DMS 273 (cell line): ENCODE results near the gene YWHAQ.
"Not testable (repeated sequence)": the region's sequence is repeated elsewhere in the genome, so short reads cannot be mapped to it uniquely, and the experiment has no call there.

ENCODE experiments used
- DNase-seq: peaks from one replicate; lab custom pipeline; 2025; ENCODE audit not compliant: unreplicated experiment; lab: John Stamatoyannopoulos, UW

Gene YWHAQ

DNA sequence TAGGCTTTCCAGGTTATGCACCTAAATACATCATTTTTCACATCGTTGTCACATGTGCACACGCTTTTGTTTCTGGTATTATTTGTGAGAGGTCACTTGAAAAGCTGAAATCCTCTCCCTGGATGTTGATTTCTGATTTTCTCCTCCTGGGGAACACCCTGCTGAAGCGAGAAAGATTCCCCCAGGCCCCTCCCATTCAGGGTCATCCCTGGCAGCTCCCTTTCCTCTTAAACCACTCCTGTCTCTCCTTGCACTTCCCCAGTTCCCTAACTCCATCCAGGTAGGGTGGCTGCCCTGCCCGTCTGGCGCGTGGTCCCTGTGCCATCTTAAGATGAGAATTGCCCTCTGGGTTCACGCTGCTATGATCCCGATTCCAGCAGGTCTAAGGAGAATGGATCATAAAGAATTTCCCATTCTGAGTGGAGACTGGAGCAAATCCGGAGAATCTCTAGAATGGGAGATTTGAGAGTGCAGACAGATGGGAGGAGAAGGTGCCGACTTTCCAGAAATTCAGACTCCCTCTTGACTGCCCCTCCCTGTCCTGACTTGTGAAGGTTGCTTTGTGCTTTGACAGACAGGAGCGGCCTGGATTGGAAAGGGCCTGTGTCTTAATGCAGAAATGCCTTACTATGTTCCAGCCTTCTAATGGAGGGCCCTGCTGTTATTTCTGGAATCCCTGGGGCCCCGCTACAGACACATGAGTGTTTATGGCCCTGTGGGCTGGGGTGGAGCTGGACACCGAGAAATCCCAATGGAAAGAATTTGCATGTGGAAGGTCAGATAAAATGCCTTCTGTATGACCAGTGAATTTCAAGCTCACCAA, 1.3 kb upstream of the YWHAQ start:
- DNase-seq = no peak

DNA sequence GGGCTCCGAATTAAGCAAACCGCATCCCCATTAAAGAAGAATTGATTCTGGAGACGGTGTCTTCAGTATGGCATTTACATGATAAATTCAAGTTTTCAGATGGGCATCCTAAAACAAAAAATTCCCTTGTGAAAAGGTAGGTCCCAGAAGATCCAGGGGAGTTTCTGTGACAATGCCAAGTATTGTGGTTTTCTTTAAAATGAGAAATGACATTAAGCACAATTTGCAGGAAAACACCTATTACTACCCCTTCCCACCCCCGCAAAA, 689 bp upstream of the YWHAQ start:
- DNase-seq = no peak

DNA sequence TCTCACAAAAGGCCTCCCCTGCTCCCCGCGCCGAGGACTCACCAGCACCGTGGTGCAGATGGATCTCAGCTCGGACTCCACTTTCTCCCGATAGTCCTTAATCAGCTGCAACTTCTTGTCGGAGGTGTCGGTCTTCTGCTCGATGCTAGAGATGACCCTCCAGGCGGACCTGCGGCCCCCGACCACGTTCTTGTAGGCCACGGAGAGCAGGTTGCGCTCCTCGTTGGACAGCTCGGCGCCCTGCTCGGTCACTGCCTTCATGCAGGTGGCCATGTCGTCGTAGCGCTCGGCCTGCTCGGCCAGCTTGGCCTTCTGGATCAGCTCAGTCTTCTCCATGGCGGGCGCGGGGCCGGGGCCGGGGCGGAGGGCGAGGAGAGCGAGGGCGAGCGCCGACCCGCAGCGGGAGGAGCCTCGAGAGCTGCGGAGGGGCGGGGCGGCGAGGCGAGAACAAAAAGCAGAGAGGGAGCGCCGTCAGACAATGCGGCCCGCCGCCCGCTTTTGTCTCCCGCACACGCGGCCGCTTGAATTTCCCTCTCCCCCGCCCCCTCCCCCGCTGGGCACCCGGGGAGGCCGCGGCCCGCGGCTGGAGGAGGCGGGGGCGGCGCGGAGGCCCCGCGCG, 571 bp downstream of the YWHAQ start:
- DNase-seq = peak; percentile 90

DNA sequence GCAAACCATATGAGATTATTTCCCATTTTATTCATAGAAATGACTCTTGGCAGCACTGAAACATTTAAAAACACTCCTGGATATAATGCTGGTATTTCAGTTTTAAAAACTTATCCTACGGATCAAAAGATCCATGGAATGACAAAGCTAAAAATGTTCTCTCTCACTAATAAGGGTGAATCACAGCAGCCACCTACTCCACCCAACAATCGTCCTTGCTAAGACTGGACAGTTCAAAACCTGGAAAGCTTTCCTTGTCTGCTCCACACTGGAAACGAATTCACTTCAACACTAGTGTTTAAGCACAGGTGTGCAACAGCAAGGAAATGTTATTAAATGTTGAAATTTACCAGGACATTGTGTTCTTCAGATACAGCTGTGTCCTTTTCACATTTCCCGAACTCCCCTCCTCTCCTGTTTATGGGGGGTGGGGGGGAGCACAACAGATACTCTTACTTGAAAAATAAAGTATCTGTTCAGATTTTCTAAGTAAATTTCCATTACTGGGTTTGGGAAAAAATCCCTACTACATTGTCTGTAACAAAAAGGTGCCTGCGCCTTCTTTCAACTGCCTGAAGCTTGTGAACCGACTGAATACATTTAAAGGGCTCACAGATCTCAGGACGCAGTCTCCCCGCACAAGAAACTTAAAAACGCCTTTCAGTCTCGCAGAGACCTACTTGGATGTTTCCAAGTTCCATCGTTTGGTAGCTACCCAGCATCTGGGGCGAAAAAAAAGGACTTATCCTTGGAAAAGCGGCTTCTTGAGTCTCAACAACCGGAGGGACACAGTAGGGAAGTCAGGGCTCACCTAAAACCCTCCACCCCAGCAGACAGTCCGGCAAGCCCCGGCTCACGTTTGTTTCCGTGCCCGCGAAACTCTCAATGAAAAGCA, 1.3 kb downstream of the YWHAQ start:
- peak; percentile 66 for DNase-seq

DNA sequence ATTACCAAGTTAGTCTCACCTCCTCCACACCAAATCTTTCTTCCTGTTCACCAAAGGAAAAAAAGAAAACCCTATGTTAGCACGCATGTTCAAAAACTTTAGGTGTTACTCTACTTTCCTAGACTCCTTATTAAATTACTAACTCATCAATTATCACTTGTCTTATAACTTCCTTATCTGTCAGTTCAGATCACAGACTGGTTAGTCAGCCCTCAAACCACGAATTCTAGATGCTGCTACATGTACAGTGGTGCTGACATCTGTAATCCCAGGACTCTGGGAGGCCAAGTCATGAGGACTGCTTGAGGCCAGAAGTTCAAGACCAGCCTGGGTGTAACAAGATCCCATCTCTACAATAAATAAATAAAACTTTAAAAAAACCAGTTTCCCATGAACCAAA, 3.5 kb downstream of the YWHAQ start:
- DNase-seq = no peak

DNA sequence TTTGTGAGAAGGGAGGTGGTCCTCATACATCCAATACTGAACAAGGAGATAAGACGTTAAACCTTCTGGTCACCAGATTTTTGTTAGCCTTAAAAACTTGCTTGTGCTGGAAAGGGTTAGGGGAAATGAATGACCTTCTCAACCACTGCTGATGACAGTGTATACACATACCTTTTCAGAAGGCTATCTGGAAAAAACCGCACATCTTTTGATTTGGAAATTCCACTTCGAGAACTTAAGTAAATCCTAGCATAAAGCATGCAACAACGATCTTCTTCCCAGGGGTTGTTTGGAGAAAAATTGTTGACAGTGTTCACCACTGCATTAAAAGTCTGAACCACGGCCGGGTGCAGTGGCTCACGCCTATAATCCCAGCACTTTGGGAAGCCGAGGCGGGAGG, 7.6 kb downstream of the YWHAQ start:
- no peak for DNase-seq

DNA sequence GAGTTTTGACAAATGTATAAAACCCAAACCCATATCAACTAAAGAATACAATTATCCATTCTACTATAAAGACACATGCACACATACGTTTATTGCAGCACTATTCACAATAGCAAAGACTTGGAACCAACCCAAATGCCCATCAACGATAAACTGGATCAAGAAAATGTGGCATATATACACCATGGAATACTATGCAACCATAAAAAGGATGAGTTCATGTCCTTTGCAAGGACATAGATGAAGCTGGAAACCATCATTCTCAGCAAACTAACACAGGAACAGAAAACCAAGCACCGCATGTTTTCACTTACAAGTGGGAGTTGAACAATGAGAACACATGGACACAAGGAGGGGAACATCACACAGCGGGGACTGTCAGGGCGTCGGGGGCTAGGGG, 9.1 kb downstream of the YWHAQ start:
- not testable (repeated sequence) for DNase-seq

DNA sequence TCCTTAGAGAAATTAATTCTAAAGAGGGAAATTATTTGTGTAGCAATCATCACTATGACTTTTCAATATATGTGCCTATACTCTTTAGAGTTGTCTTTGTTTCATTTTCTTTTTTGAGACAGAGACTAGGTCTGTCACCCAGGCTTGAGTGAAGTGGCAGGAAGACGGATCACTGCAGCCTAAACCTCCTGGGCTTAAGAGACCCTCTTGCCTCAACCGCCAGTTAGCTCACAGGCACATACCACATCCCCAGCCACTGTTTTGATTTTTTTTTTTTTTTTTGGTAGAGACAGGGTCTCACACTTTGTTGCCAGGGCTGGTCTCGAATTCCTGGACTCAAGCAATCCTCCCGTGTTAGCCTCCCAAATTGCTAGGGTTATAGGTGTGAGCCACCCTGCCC, 12.4 kb downstream of the YWHAQ start:
- no peak for DNase-seq

DNA sequence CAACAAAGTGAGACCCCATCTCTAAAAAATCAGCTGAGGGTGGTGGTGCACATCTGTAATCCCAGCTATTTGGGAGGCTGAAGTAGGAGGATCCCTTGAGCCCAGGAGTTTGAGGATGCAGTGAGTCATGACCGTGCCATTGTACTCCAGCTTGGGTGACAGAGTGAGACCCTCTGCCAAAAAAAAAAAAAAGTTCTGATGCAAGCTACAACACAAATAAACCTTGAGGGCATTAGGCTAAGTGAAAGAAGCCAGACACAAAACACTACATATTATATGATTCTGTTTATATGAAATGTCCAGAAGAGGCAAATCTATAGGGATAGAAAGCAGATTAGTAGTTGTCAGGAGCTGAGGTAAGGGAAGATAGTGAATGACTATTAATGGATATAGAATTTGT, 13.0 kb downstream of the YWHAQ start:
- DNase-seq = no peak

DNA sequence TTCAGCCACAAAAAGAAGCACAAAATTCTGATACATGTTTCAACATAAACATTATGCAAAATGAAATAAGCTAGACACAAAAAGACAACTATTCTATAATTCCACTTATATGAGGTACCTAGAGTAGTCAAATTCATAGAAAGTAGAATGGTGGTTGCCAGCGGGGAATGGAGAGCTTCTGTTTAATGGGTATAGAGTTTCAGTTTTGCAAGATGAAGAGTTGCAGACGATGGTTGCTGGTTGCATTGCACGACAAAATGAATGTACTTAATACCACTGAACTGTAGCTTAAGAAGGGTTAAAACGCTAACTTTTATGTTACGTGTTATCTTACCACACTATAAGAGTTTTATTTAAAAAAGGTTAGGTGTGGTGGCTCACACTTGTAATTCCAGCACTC, 13.5 kb downstream of the YWHAQ start:
- DNase-seq = no peak

DNA sequence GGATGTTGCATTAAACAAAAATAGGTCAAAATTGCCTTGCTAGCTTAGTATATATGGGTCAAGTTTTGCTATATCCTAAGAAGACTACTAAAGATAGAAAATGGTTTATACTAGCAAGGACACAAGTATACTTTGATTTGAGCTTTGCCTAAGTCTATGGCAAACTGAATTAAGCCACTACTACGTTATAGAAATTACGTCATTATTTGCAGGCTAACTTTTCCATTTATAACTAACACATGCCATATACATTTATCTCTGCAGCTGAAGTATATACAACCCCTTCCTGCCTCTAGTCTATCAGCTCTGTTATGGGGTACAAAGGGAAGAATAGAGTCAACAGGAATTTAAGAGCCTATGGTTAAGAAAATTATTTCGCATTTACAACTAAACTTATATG, 16.2 kb downstream of the YWHAQ start:
- no peak for DNase-seq

DNA sequence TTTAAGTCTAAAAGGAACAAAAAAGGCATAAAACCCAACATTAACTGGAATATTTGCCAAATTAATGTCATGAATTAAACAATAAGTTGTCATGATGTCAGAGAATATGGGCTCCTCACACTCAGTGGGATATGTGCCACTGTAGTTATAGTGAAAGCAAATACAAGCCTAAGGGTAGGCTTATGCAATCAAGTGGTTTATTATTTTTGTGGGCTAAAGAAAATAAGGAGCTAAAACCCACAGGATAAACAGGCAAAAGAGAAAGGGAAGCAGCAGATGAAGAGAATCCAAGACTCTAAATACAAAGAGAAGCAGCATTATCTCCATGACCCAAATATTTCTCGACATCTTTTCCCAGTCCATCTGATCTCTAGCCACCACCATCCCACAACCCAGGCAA, 17.5 kb downstream of the YWHAQ start:
- DNase-seq = no peak

DNA sequence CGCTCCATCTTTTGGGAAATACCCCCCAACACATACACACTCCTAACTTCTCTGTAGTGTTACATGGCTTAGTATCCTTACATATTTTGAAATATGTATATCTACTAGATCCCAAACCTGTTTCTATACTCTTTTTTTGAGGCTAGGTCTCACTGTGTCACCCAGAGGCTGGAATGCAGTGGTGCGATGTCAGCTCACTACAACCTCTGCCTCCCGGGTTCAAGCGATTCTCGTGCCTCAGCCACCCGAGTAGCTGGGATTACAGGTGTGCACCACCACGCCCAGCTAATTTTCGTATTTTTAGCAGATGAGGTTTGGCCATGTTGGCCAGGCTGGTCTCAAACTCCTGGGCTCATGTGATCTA, 19.3 kb downstream of the YWHAQ start:
- DNase-seq = not testable (repeated sequence)

DNA sequence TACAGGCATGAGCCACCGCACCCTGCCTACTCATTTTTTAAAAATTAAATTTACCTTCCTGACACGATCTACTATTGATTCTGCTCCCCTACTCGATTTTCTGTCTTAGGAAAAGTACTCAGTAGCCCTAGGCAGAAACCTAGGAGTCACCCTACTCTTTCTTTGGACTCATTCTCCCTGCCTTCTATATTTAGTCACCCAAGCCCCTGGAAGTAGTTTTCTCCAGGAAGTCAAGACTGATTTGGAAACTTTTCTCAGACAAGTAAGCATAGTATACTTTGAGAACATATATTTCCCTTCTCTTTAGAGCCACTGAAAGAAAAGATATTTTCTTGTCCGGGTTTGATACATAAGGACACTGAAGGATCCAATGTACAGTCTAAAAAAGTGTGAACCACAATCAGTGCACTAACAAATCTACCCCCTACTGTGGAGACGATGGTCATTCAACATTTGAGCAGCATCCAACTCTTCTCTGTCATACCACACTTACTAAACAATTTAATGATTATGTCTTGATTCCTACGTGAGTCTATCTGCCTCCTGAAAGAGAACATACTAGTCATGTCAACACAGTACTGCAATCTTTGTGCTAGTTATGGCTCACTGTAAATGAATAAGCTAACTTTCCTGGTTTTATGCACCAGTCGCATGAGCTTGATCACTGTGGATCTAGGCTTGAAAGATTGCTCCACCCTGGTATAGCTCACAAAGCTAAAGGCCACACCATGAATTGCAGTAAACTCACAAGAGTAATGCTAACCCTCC, 19.8 kb downstream of the YWHAQ start:
- DNase-seq = no peak

DNA sequence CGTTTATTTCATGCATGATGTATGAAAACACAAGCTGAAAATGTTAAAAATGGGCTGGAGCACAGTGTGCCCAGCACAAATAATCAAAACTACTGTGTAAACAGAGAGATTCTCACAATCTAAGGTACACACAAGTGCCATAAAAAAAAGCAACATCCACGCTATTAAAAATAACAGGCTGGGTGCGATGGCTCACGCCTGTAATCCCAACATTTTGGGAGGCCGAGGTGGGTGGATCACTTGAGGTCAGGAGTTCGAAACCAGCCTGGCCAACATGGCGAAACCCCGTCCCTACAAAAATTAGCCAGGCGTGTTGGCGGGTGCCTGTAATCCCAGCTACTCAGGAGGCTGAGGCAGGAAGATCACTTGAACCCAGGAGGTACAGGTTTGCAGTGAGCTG, 22.3 kb downstream of the YWHAQ start:
- DNase-seq = not testable (repeated sequence)

DNA sequence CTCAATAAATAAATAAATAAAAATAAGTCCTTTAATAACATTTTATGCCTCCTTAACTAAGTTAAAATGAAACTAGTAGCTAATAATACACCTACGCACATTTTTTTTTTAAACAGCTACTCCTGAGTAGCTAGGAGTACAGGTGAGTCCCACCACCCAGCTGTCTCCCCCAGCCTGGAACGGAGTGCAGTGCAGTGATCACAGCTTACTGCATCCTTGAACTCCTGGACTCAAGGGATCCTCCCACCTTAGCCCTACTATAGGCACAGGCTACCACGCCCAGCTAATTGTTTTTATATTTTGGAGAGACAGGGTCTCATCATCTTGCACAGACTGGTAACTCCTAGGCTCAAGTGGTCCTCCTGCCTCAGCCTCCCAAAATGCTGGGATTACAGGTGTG, 28.4 kb downstream of the YWHAQ start:
- DNase-seq = no peak

DNA sequence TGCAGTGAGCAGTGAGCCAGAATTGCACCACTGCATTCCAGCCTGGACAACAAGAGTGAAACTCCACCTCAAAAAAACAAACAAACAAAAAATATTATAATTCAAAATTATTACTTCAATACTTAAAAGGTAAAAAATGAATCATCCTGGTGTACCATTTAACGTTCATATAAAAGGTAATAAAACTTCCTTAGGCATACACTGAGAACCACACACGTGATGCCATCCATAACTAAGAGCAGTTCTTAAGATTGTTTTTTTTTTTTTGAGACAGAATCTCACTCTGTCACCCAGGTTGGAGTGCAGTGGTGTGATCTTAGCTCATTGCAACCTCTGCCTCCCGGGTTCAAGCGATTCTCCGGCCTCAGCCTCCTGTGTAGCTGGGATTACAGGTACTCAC, 29.4 kb downstream of the YWHAQ start:
- DNase-seq = no peak

DNA sequence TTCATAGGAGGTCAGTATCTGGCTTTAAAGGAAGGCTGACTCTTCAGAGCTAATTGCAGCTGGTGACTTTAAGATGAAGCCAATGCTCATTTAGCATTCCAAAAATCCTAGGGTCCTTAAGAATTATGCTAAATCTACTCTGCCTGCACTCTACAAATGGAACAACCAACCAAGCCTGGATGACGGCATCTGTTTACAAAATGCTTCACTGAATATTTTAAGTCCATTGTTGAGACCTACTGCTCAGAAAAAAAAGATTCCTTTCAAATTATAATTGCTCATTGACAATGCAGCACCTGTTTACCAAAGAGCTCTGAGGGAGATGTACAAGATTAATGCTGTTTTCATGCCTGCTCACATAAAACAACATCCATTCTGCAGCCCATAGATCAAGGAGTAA, 31.4 kb downstream of the YWHAQ start:
- DNase-seq = no peak

DNA sequence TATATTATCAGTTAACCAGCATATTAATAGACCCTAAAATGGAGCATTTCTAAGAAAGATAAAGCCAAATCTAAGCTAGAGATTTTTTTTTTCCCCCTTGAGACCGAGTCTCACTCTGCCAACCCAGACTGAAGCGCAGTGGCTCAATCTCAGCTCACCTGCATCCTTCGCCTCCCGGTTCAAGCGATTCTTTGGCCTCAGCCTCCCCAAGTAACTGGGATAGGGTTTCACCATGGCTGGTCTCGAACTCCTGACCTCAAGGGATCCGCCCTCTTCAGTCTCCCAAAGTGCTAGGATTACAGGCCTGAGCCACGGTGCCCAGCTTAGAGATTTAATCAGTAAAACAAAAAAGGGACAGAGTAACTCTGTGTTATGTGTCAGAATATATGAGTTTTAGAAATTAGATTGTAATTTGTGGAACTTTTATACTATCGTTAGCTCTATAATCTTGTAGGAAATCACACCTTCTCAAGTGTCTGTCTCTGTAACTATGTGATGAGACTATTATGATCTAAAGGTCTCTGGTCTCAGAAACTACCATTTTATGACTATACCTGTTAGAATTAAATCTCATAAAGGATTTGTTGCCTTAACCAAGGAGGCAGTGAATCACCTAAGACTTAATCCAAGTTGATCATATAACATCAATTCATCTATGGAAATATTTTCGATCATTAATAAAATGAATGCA, 34.0 kb downstream of the YWHAQ start:
- no peak for DNase-seq

DNA sequence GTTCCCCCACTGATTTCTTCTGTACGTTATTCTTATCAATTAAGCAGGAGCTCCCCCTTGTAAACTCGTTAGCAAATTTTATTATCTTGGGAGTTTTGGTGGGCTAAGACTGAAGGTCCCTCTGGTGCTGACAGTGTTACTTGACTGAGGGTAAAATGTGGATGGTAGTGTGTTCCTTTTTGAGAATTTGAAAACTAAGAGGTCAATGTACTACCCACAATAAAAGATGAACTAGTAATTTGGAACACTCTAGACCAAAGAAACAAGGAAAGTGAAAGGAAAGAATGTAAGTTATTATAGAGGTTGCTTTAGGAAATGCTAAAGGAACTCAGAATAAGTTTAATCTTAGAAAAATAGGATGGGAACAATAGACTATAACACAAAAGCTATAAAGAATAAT, 35.1 kb downstream of the YWHAQ start:
- DNase-seq = no peak

DNA sequence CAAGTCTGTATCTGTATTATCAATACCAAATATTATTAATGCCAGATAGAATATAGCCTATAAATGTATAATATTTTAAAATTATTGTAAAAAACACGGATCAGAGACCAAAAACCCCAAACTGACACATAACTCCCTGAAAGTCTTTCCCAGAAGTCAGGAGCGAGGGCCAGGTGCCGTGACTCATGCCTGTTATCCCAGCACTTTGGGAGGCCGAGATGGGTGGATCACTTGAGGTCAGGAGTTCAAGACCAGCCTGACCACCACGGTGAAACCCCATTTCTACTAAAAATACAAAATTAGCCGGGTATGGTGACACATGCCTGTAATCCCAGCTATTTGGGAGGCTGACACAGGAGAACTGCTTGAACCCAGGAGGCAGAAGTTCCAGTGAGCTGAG, 35.5 kb downstream of the YWHAQ start:
- DNase-seq = not testable (repeated sequence)
